NCI-H345 treated with DMSO at 0.1 percent for 48 hours (cell line): Measurements from ENCODE around the gene CDH4.
A peak's percentile ranks its signal among the peaks of the same experiment; 100 is the strongest.

Experiments
- DNase-seq: peaks from one replicate; lab custom pipeline; 2025; ENCODE audit not compliant: unreplicated experiment; lab: John Stamatoyannopoulos, UW

Gene CDH4

GRCh38 chr20:61878478-61879302, 626.6 kb downstream of the CDH4 start:
- DNase-seq, result no peak

- no peak for DNase-seq
Measured at GRCh38 chr20:61879303-61879620, 627.2 kb downstream of the CDH4 start.

- DNase-seq, result no peak
Measured at GRCh38 chr20:61879694-61880093, 627.6 kb downstream of the CDH4 start.

- DNase-seq, result no peak
Measured at GRCh38 chr20:61880706-61881105, 628.6 kb downstream of the CDH4 start.

GRCh38 chr20:61881416-61881815, 629.4 kb downstream of the CDH4 start:
- DNase-seq, result no peak

- no peak for DNase-seq
Measured at GRCh38 chr20:61881861-61882260, 629.8 kb downstream of the CDH4 start.

- no peak for DNase-seq
Measured at GRCh38 chr20:61882716-61883615, 630.9 kb downstream of the CDH4 start.

- DNase-seq, result no peak
Measured at GRCh38 chr20:61883857-61884393, 631.9 kb downstream of the CDH4 start.

GRCh38 chr20:61884571-61885389, 632.7 kb downstream of the CDH4 start:
- DNase-seq, result no peak

GRCh38 chr20:61885759-61886715, 634.0 kb downstream of the CDH4 start:
- DNase-seq, result no peak

- DNase-seq, result peak; percentile 5
Measured at GRCh38 chr20:61886721-61887595, 634.9 kb downstream of the CDH4 start.

GRCh38 chr20:61887596-61888093, 635.6 kb downstream of the CDH4 start:
- no peak for DNase-seq

- DNase-seq, result no peak
Measured at GRCh38 chr20:61888101-61888865, 636.2 kb downstream of the CDH4 start.

- no peak for DNase-seq
Measured at GRCh38 chr20:61889659-61890058, 637.6 kb downstream of the CDH4 start.

GRCh38 chr20:61890210-61890609, 638.1 kb downstream of the CDH4 start:
- DNase-seq, result no peak

- DNase-seq, result no peak
Measured at GRCh38 chr20:61891476-61891875, 639.4 kb downstream of the CDH4 start.

GRCh38 chr20:61891916-61892649, 640.0 kb downstream of the CDH4 start:
- no peak for DNase-seq
